RWPE2 (cell line): ENCODE measurements around the gene C6orf89.

ENCODE experiments used
- ATAC-seq: fragments of 200-7000 bp; cut with Tn5 transposase; 3 replicates; pipeline ENCODE4 v1.9.1; 2021; ENCODE audit warnings: low read depth
- DNase-seq: peaks from one replicate; pipeline ENCODE4 v3.0.0-alpha.2; 2020; ENCODE audit warnings: low spot score
- H3K27ac ChIP-seq: fragments of 450-650 bp; 2 replicates; pipeline ENCODE4 v1.5.1; 2017; ENCODE audit warnings: mild to moderate bottlenecking; ENCODE audit not compliant: poor library complexity, severe bottlenecking
- H3K27me3 ChIP-seq: fragments of 250-450 bp; sonication (Bioruptor Pico); 2 replicates; pipeline ENCODE4 v1.5.1; 2021; ENCODE audit warnings: mild to moderate bottlenecking, moderate library complexity; ENCODE audit not compliant: insufficient read depth, poor library complexity, severe bottlenecking
- H3K36me3 ChIP-seq: fragments of 250-450 bp; sonication (Bioruptor Pico); 2 replicates; pipeline ENCODE4 v1.5.1; 2020; ENCODE audit warnings: low read depth, mild to moderate bottlenecking, moderate library complexity
- H3K4me1 ChIP-seq: fragments of 250-450 bp; sonication (Bioruptor Pico); 2 replicates; pipeline ENCODE4 v1.5.1; 2021; ENCODE audit warnings: mild to moderate bottlenecking, moderate library complexity; ENCODE audit not compliant: insufficient read depth, poor library complexity, severe bottlenecking
- H3K4me3 ChIP-seq: fragments of 250-450 bp; sonication (Bioruptor Pico); 2 replicates; pipeline ENCODE4 v1.5.1; 2021; ENCODE audit warnings: mild to moderate bottlenecking, moderate library complexity; ENCODE audit not compliant: severe bottlenecking
- H3K9me3 ChIP-seq: fragments of 250-450 bp; sonication (Bioruptor Pico); 2 replicates; pipeline ENCODE4 v1.5.1; 2021; ENCODE audit warnings: mild to moderate bottlenecking, moderate library complexity; ENCODE audit not compliant: severe bottlenecking
- CTCF ChIP-seq: fragments of 450-650 bp; IDR thresholded peaks from one replicate; pipeline ENCODE4 v1.5.1; 2017; ENCODE audit warnings: mild to moderate bottlenecking, moderate library complexity; ENCODE audit not compliant: poor library complexity, severe bottlenecking

Gene C6orf89

GRCh38 chr6:36971921-36972673, 86.3 kb downstream of the C6orf89 start:
- Histone ChIP-seq H3K27ac (no peak overlapping the region), H3K36me3 (peaks cover 97% of the 10 kb centered on the region), H3K27me3 (no peaks in the 10 kb centered on the region), H3K4me3 (no peak overlapping the region), H3K4me1 (peaks cover 10% of the 10 kb centered on the region), H3K9me3 (no peaks in the 10 kb centered on the region)
- TF ChIP-seq CTCF, result no peak
- ATAC-seq (no peak), DNase-seq (no peak)

- Histone ChIP-seq H3K27ac (no peak overlapping the region), H3K4me3 (no peak overlapping the region), H3K36me3 (peaks cover 99% of the 10 kb centered on the region), H3K9me3 (no peaks in the 10 kb centered on the region), H3K4me1 (peaks cover 10% of the 10 kb centered on the region), H3K27me3 (no peaks in the 10 kb centered on the region)
- no peak for DNase-seq
- no peak for ATAC-seq
- TF ChIP-seq CTCF, result no peak
Observed at GRCh38 chr6:36973190-36973589, 87.4 kb downstream of the C6orf89 start.

GRCh38 chr6:36973647-36974046, 87.9 kb downstream of the C6orf89 start:
- H3K9me3 ChIP-seq, result no peaks in the 10 kb centered on the region
- no peak overlapping the region for H3K4me3 ChIP-seq
- H3K4me1 ChIP-seq, result peaks cover 7% of the 10 kb centered on the region
- no peak overlapping the region for H3K27ac ChIP-seq
- no peak for TF ChIP-seq CTCF
- peaks cover 98% of the 10 kb centered on the region for H3K36me3 ChIP-seq
- no peak for DNase-seq
- no peak for ATAC-seq
- H3K27me3 ChIP-seq, result no peaks in the 10 kb centered on the region

- Histone ChIP-seq H3K36me3 (peaks cover 96% of the 10 kb centered on the region), H3K4me3 (no peak overlapping the region), H3K4me1 (no peaks in the 10 kb centered on the region), H3K9me3 (no peaks in the 10 kb centered on the region), H3K27me3 (no peaks in the 10 kb centered on the region), H3K27ac (no peak overlapping the region)
- DNase-seq (no peak), ATAC-seq (no peak)
- TF ChIP-seq CTCF, result no peak
Observed at GRCh38 chr6:36975231-36976006, 89.7 kb downstream of the C6orf89 start.

- Histone ChIP-seq H3K27me3 (no peaks in the 10 kb centered on the region), H3K27ac (no peak overlapping the region), H3K36me3 (peaks cover 95% of the 10 kb centered on the region), H3K4me3 (no peak overlapping the region), H3K9me3 (no peaks in the 10 kb centered on the region), H3K4me1 (no peaks in the 10 kb centered on the region)
- ATAC-seq, result no peak
- no peak for TF ChIP-seq CTCF
- no peak for DNase-seq
Observed at GRCh38 chr6:36976007-36976264, 90.2 kb downstream of the C6orf89 start.
